HG02885 (cell line): Measurements from ENCODE around the gene G2E3.
"Not testable (repeated sequence)": the region's sequence is repeated elsewhere in the genome, so short reads cannot be mapped to it uniquely, and the experiment has no call there.

Source experiments
- ATAC-seq: cut with Tn5 transposase; IDR thresholded peaks from one replicate; pipeline ENCODE4 v1.9.1; 2021; ENCODE audit warnings: mild to moderate bottlenecking; ENCODE audit not compliant: unreplicated experiment, poor library complexity

The G2E3 gene

DNA sequence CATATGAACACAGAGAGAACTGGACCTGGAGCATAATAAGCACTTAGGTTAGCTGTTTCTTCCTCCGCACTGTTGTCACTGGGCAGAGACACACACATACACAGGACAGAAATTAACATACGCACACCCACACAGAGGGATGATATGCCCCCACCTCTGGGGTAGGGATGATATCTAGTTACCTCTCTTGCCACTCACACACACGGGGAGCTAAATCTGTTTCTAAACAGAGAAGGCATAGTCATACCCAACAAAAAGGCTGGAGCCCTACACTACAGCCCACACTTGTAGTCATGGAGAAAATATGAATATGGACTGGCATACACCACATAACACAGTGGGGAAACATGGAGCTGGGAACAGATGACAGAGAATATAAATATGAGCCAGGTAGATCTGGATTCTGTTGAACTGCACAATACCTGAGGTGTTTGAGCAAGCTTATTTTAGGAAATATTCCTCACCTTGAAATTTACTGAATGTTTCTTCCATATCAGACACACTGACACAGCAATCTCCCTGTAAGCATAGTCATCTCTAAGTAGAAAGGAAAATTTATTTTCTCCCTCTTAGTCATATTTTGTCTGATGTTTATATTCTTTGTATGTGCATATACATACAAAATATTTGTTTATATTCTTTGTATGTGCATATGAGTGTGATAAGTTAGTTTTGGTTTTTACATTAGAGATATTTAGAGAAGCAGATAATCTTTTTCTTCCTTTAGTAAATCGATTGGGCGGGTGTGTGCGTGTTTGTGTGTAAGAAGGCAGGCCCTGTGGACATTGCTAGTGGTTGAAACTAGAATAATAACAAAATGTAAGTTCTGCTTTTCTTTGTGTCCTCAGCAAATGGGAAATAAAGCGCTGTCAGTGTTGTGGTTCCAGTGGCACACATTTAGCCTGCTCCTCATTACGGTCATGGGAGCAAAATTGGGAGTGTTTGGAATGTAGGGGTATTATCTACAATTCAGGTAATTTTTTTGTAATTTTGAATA lies 42.3 kb downstream of the G2E3 start:
- ATAC-seq: peak; percentile 88

DNA sequence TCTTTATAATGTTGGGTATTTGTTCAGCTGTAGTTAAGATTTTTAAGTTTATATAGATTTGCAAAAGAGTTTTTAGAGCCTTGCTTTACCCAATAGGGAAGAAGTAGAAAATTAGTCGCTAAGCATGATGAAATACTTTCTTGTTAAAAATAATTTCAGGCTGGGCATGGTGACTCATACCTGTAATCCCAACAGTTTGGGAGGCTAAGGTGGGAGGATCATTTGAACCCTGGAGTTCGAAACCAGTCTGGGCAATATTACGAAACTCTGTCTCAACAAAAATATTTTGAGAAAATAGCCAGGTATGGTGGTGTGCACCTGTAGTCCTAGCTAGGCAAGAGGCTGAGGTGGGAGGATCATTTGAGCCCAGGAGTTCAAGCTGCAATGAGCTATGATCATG lies 44.4 kb downstream of the G2E3 start:
- ATAC-seq: no peak

DNA sequence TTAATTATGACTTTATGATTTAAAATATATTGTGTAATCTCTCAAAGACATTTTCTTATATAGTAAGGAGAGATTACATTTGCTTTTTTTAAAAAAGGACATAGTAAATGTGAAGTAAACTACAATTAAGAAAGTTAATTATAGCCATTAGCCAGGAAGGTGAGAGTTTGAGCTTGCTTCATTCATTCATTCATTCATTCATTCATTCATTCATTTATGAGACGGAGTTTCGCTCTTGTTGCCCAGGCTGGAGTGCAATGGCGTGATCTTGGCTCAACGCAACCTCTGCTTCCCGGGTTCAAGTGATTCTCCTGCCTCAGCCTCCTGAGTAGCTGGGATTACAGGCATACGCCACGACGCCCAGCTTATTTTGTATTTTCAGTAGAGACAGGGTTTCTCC lies 45.7 kb downstream of the G2E3 start:
- not testable (repeated sequence) for ATAC-seq

DNA sequence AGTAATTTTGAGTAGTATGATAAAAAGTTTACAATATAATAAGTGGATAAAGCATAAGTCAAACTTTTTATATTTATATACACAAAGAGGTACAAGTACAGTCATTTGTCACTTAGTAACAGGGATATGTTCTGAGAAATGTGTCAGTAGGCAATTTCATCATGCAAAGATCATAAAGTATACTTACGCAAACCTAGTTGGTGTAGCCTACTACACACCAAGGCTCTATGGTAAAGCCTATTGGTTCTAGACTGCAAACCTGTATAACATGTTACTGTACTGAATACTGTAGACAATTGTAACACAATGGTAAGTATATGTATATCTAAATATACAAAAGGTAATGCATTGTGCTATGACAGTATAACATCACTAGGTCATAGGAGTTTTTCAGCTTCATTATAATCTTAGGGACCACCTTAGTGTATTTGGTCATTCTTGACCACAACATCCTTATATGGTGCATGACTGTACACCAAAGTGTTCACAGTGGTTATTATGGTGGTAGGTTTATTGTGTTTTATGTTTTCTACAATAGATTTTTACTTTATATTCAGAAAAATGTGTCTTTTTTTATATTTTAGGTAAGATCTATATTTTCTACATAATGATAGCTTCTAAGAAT lies 48.3 kb downstream of the G2E3 start:
- ATAC-seq: no peak

DNA sequence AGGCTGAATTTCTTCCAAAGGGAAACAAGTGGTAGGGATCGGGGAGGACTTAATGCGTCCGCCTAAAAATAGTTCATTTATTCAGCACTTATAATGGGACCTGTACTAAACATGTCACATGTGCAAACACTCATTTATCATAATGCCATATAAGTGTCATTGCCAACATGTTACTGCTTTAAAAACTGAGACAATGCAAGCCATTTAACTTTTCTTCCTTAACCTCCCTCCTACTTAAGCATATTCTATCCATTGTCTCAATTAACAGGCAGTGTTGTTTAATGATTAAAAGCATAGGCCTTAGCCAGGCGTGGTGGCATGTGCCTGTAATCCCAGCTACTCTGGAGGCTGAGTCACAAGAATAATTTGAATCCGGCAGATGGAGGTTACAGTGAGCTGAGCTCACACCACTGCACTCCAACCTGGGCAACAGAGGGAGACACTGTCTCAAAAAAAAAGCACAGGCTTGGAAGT lies 49.6 kb downstream of the G2E3 start:
- ATAC-seq: no peak

DNA sequence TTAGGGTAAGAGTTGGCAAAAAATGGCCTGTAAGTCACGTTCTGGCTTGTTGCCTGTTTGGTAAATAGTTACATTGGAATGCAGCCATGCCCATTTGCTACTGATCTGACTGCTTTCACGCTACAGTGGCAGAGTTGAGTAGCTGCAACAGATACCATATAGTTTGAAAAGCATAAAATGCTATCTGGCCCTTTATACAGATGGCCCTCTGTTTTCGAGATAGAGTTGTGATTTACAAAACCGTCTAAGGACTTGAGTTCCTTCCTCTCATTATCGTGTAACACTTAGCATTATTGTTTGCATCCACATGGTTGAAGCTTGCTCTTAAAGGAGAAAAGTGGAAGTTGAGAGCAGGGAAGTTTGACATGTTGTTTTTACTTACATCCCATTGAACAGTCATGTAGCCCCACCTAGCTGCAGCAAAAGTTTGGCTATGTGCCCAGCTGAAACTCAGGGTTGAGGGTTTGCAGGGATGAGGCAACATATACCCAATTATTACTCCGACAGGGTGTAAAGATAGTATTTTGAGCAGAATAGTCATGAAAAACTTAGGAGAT lies 51.9 kb downstream of the G2E3 start:
- ATAC-seq: peak; percentile 60

DNA sequence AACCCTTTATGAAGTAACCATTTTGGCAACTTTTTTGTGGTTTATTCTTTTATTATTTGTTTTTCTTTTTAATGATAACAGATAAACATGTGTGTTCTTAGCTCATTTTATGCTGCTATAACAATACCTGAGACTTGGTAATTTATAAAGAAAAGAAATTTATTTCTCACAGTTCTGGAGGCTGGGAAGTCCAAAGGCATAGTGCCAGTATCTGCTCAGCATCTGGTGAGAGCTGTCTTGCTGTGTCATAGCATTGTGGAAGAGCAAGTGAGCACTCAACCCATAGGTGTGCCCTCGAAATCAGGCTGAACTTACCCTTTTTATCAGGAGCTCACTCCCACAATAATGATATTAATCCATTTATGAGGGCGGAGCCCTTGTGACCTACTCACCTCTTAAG lies 55.2 kb downstream of the G2E3 start:
- ATAC-seq: no peak

DNA sequence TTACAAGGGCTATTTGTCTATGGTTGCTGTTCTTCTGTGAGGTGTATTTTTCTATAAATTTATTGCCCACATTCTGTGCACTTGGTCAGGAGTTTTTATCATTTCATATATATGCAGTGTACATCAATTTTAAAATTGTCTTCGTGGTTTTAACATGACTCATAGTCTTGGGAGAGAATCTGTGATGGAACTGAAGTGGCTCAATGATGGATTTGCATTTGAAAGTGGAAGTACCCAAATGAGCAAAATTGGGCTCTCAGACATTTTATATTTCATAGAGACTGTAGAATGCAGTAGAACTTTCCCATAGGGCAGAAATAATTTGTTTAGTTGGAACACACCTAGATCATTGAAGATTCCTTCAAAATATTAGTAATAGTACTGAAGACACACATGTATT lies 61.2 kb downstream of the G2E3 start:
- ATAC-seq: peak; percentile 45

DNA sequence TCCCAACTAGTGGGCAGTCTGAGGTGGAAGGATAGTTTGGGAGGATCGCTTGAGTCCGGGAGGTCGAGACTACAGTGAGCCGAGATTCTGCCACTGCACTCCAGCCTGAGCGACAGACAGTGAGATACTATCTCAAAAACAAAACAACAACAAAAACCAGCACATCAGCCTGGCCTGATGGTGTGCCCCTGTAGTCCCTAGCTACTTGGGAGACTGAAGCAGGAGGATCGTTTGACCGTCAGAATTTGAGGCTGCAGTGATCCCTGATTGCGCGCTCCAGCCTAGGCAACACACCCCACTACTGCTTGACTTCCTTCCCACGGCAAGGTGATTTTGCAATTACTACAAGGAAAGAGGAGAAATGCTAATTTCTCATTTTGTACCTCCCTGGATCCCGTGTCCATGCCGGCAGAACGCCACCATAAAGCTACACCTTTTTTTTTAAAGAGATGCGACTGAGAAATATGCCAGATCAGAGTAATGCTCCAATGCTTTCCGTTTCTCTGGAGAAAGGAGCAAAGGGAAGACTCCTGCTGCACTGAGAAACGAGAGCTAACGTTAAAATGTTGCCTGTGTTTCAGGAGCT lies 62.5 kb downstream of the G2E3 start:
- ATAC-seq: peak; percentile 4

DNA sequence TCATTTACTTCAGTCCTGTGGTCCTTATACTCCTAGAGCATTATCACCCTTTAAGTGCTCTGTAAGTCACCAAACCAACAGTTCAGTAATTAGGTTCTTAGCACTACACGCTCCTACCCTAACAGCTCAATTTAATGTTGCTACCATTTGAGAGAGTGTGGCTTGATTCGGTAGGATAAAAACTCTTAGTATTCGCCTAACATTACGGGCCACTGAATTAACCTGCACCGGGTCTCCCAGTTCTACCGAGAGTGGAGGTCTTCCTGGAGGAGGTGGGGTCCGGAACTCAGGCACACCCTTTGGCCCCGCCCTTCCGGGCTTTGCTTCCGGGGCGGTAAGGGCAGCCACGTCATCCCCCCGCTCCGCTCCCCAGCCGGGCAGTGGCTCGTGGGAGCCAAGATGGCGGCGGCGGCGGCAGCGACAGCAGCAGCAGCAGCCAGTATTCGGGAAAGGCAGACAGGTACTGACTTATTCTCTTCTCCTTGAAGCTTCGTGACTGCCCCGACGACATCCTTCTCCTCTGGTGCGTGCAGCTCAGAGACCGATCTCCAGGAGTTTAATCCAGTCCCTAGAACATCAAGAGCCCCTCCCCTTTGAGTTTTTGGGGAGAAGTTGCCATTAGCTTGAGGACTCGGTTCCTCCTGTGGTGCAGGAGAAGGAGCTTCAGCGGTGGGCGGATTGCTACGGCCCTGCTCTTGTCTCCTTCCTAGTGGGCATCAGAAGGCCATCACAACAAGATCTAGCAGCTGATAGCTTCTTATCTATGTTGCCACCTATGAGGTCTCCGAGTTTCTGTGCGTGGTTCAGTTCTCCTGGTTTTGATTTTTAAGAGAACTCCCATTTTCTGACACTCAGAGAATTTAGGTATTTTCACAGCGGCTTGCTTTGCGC lies 63.2 kb downstream of the G2E3 start, which contains the start of gene SCFD1:
Gene SCFD1 (plus strand): TSS at position 380 of the 891 bp plus-strand sequence. CDS start 20 bp downstream, at position 400.
- peak; percentile 94 for ATAC-seq

DNA sequence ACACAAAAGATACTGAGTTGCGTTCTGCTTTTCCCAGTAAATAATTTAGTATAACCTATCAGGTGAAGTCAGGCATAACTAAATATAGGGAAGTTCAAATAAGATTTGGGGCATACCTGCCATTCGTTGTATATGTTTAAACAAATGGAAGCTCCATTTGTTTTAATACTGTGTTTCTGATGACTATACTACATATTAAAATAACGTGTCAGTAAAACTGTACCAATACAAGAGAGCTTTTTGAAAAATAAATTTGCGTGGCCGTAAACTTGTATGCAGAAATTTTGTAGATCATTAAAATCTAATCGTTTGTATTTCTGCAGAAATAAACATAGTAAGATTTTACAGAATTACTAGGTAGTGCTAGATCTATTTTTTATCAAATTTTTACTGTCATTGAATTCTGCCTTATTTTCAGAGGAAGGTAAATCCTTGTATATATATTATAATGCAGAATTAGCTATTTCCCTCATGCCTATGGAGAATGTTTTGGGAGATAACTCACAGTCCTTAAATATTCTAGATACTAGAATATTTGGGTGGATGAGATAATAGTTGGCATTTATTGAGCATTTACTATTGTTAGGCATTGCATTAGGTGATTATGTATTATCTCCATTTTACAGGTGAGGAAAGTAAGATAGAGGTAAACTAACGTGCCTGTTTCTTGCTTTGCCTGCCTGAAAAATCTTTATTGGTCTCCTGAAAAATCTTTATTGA lies 64.6 kb downstream of the G2E3 start:
- ATAC-seq: no peak

DNA sequence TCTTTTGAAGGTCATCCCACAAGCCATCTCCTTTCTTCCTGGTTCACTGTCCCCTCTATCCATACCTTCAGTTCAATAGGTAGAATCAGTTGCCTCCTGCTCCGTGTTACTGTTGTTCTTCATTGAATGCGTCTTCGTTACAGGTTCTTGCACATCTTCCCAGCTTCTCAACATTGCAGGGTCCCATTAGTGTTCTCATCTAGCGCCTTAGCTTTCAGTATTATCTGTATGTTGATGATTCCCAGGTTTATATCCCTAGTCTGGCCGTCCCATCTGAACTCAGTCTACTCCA lies 65.1 kb downstream of the G2E3 start:
- ATAC-seq: no peak

DNA sequence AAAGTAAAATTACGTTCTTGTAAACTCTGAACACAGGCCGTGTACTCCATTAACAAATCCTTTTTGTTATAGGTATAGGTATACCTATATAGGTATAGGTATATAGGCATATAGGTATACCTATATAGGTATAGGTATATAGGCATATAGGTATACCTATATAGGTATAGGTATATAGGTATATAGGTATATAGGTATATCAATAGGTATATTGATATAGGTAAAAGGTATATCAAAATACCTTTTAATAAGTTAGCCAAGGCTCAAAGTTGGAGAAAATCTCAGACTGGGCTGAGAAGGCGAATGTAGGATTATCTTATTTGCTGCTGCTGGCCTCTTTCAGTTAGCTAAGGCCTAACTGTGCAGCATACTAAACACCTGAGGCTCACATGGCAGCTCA lies 66.6 kb downstream of the G2E3 start:
- no peak for ATAC-seq

DNA sequence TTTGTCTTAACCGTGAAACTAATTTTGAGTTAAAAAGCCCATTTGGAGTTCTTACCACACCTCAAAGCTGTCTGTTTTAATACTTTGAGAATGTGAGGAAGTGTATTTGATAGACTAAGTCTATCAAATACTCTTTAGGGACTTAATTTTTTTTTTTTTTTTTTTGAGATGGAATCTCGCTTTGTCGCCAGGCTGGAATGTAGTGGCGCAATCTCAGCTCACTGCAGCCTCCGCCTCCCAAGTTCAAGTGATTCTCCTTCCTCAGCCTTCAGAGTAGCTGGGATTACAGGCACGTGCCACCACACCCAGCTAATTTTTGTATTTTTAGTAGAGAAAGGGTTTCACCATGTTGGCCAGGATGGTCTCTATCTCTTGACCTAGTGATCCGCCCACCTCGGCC lies 70.5 kb downstream of the G2E3 start:
- not testable (repeated sequence) for ATAC-seq

DNA sequence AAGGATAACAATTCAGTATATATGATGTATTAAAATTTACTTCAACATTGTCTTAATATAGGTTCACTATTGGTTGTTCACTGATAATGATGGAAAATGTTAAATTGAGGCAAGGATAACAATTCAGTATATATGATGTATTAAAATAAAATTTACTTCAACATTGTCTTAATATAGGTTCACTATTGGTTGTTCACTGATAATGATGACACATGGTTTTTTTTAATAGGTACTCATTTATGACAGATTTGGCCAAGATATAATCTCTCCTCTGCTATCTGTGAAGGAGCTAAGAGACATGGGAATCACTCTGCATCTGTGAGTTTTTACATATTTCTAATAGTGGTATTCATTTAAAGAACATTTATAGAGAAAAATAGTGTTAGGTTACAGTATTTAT lies 71.3 kb downstream of the G2E3 start:
- ATAC-seq: no peak

DNA sequence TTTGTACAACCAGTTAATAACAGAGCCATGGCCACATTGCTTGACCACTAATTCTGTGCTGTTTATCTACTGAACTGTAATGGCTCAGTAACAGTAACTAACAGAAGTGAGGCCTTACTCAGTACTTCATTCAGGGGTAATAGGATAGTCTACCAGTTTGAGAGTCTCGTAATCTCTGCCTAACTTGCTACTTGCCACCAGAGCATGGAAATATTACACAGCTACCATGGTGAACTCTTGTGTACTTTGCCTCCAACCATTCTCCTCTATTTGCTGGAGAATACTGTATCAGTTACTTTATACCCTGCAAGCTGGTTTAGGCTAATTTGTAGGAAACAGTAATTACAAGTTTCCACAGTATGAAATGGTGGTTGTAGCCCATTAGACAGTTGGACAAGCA lies 73.8 kb downstream of the G2E3 start:
- ATAC-seq: no peak

DNA sequence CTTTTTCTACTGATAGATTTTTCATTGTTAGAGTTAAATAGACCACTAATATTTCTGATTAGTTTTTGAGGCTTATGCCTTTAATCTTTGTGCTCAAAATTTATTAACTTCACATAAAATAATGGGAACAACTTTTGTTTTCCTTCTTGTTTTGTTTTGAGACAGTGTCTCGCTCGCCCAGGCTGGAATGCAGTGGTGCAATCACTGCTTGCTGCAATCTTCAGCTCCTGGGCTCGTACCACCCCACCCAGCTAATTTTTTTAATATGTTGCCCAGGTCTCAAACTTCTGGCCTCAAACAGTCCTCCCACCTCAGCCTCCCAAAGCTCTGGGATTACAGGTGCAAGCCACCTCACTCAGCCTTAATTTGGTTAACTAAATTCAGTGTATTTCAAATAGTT lies 80.0 kb downstream of the G2E3 start:
- no peak for ATAC-seq

DNA sequence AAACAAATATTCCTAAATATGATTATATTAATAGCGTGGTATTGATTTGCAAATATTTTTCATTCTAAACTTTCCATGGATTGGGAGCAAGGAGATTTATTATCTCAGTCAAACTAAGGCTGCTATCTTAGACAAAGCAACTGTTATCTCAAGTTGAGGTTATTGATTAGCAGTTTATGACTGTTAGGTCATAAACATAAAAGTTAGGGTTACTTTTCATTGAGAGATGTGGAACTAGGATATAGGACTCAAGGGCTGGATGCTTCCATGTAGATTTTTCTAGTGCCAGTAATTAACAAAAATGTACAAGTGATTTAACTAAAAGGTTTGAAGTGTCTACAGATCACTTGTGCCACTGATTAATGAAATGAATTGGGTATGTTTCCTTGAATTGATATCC lies 82.2 kb downstream of the G2E3 start:
- ATAC-seq: no peak

DNA sequence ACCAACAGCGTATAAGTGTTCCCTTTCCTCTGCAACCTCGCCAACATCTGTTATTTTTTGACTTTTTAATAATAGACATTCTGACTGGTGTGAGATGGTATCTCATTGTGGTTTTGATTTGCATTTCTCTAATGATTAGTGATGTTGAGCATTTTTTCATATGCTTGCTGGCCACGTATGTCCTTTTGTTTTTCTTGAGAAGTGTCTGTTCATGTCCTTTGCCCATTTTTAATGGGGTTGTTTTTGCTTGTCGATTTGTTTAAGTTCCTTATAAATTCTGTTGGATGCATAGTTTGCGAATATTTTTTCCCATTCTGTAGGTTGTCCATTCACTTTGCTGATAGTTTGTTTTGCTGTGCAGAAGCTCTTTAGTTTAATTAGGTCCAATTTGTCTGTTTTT lies 85.5 kb downstream of the G2E3 start:
- ATAC-seq: not testable (repeated sequence)
